Lower leg skin (tissue), 3 donors: ENCODE data around the gene BEND7.

Experiments used
- CTCF ChIP-seq, 3 donors: fragments of 450-650 bp; IDR thresholded peaks; one replicate each; pipeline ENCODE4 v1.5.1; 2016; ENCODE audit warnings: antibody characterized with exemption in 3 of 3, mild to moderate bottlenecking in 3 of 3, moderate library complexity in 2 of 3
- POLR2A ChIP-seq, 2 donors: fragments of 450-650 bp; IDR thresholded peaks; one replicate each; pipeline ENCODE4 v1.6.1; 2016 to 2017; ENCODE audit warnings: antibody characterized with exemption in 2 of 2, mild to moderate bottlenecking in 1 of 2, moderate library complexity in 1 of 2

GRCh38 chr10:13395540-13395939 lies 133.3 kb downstream of the BEND7 start:
- TF ChIP-seq CTCF (IDR thresholded peaks at IDR 0.05) = no peak
- no peak for TF ChIP-seq POLR2A (IDR thresholded peaks at IDR 0.05)
